Loucy (cell line): ENCODE results near the gene NNMT.

ENCODE experiments used
- H2AFZ ChIP-seq: fragments of 200-600 bp; sonication (generic); 2 replicates; pipeline ENCODE4 v1.6.0; 2016; ENCODE audit warnings: antibody characterized with exemption, mild to moderate bottlenecking, low read length, moderate library complexity
- H3F3A ChIP-seq: fragments of 200-600 bp; 2 replicates; pipeline ENCODE4 v1.6.0; 2016; ENCODE audit warnings: antibody characterized with exemption, low read depth, mild to moderate bottlenecking
- H3K27me3 ChIP-seq: fragments of 200-600 bp; sonication (generic); 2 replicates; pipeline ENCODE4 v1.6.1; 2014; ENCODE audit warnings: low read length, mild to moderate bottlenecking; ENCODE audit not compliant: insufficient read depth, poor library complexity, severe bottlenecking
- H3K36me3 ChIP-seq: fragments of 200-600 bp; sonication (generic); 2 replicates; pipeline ENCODE4 v1.6.1; 2016; ENCODE audit warnings: low read length; ENCODE audit not compliant: insufficient read depth
- H3K4me1 ChIP-seq: fragments of 200-600 bp; sonication (generic); 2 replicates; pipeline ENCODE4 v1.5.1; 2014; ENCODE audit warnings: low read length, mild to moderate bottlenecking; ENCODE audit not compliant: insufficient read depth, poor library complexity, severe bottlenecking
- H3K4me2 ChIP-seq: fragments of 200-600 bp; sonication (generic); 2 replicates; pipeline ENCODE4 v1.6.0; 2014; ENCODE audit warnings: antibody characterized with exemption, low read length, low read depth, mild to moderate bottlenecking; ENCODE audit not compliant: poor library complexity, severe bottlenecking
- H3K4me3 ChIP-seq: fragments of 200-600 bp; sonication (generic); 2 replicates; pipeline ENCODE4 v1.5.1; 2014; ENCODE audit warnings: low read length, mild to moderate bottlenecking, mixed read lengths; ENCODE audit not compliant: poor library complexity, severe bottlenecking
- H3K79me2 ChIP-seq: fragments of 200-600 bp; sonication (generic); 2 replicates; pipeline ENCODE4 v1.6.1; 2014; ENCODE audit warnings: low read length; ENCODE audit not compliant: insufficient read depth
- H3K9ac ChIP-seq: fragments of 200-600 bp; sonication (generic); 2 replicates; pipeline ENCODE4 v1.6.0; 2014; ENCODE audit warnings: mild to moderate bottlenecking, low read depth, low read length, moderate library complexity; ENCODE audit not compliant: poor library complexity, severe bottlenecking
- H3K9me2 ChIP-seq: fragments of 200-600 bp; sonication (generic); replicated peaks from 2 replicates; pipeline ENCODE4 v1.6.1; 2016; ENCODE audit warnings: low read depth, low read length, mixed read lengths
- H3K9me3 ChIP-seq: fragments of 200-600 bp; sonication (generic); 2 replicates; pipeline ENCODE4 v1.6.1; 2014; ENCODE audit warnings: mild to moderate bottlenecking, antibody characterized with exemption, low read length, low read depth; ENCODE audit not compliant: insufficient read depth
- H4K20me1 ChIP-seq: fragments of 200-600 bp; sonication (generic); 2 replicates; pipeline ENCODE4 v1.6.0; 2014; ENCODE audit warnings: antibody characterized with exemption, low read length, mild to moderate bottlenecking; ENCODE audit not compliant: insufficient read depth, poor library complexity, severe bottlenecking
- EZH2phosphoT487 ChIP-seq: fragments of 200-600 bp; IDR thresholded peaks from 2 replicates; pipeline ENCODE4 v1.6.1; 2018; ENCODE audit warnings: antibody characterized with exemption, mild to moderate bottlenecking, moderate library complexity, borderline replicate concordance
- TF ChIP-seq, protein P1 (sequence below): fragments of 200-600 bp; sonication (generic); conservative IDR thresholded peaks from 2 replicates; pipeline ENCODE4 v1.5.1; 2014; ENCODE audit warnings: mild to moderate bottlenecking, antibody characterized with exemption, low read length

Gene NNMT

DNA sequence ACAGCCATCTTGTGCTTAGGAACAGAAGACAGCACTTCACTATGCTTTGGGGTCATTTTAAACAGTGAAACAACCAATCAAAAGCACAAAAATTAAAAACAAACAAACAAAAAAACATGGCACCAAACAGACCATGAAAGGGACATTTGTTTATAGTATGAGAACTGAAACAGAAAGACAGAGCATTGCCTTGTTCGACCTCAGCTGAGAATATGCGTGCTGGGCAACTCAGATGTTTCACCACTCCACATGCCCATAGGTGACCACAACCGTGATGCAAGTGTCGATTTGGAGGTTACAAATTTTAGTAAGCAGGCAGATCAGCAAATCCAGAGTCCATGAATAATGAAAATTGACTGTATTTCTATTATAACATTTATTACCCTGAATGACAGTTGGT lies 30.0 kb downstream of the NNMT start:
- H3K9me2 ChIP-seq: no peaks in the 10 kb centered on the region
- no peak overlapping the region for H3K4me3 ChIP-seq
- H3K4me2 ChIP-seq: no peak overlapping the region
- H3K9me3 ChIP-seq: no peaks in the 10 kb centered on the region
- H3K9ac ChIP-seq: no peak overlapping the region
- no peaks in the 10 kb centered on the region for H3K27me3 ChIP-seq
- H3K79me2 ChIP-seq: no peaks in the 10 kb centered on the region
- no peaks in the 10 kb centered on the region for H3K36me3 ChIP-seq
- no peaks in the 10 kb centered on the region for H3K4me1 ChIP-seq
- H3F3A ChIP-seq: no peaks in the 10 kb centered on the region
- no peak overlapping the region for H2AFZ ChIP-seq
- H4K20me1 ChIP-seq: no peaks in the 10 kb centered on the region
- TF ChIP-seq, protein P1, sequence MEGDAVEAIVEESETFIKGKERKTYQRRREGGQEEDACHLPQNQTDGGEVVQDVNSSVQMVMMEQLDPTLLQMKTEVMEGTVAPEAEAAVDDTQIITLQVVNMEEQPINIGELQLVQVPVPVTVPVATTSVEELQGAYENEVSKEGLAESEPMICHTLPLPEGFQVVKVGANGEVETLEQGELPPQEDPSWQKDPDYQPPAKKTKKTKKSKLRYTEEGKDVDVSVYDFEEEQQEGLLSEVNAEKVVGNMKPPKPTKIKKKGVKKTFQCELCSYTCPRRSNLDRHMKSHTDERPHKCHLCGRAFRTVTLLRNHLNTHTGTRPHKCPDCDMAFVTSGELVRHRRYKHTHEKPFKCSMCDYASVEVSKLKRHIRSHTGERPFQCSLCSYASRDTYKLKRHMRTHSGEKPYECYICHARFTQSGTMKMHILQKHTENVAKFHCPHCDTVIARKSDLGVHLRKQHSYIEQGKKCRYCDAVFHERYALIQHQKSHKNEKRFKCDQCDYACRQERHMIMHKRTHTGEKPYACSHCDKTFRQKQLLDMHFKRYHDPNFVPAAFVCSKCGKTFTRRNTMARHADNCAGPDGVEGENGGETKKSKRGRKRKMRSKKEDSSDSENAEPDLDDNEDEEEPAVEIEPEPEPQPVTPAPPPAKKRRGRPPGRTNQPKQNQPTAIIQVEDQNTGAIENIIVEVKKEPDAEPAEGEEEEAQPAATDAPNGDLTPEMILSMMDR: no peak
- TF ChIP-seq EZH2phosphoT487: no peak

GRCh38 chr11:114326776-114327175 lies 30.6 kb downstream of the NNMT start:
- no peak for TF ChIP-seq EZH2phosphoT487
- TF ChIP-seq, protein P1: no peak
- H3K9me2 ChIP-seq: no peaks in the 10 kb centered on the region
- no peaks in the 10 kb centered on the region for H4K20me1 ChIP-seq
- H2AFZ ChIP-seq: no peak overlapping the region
- H3K9me3 ChIP-seq: no peaks in the 10 kb centered on the region
- H3K4me3 ChIP-seq: no peak overlapping the region
- H3K4me1 ChIP-seq: no peaks in the 10 kb centered on the region
- no peaks in the 10 kb centered on the region for H3K79me2 ChIP-seq
- no peaks in the 10 kb centered on the region for H3F3A ChIP-seq
- H3K4me2 ChIP-seq: no peak overlapping the region
- H3K9ac ChIP-seq: no peak overlapping the region
- H3K36me3 ChIP-seq: no peaks in the 10 kb centered on the region
- H3K27me3 ChIP-seq: no peaks in the 10 kb centered on the region

- Histone ChIP-seq H3K9me3 (no peaks in the 10 kb centered on the region), H3K4me2 (no peak overlapping the region), H3F3A (no peaks in the 10 kb centered on the region), H4K20me1 (no peaks in the 10 kb centered on the region), H3K27me3 (no peaks in the 10 kb centered on the region), H3K9me2 (no peaks in the 10 kb centered on the region), H3K4me3 (no peak overlapping the region), H3K9ac (no peak overlapping the region), H3K4me1 (no peaks in the 10 kb centered on the region), H2AFZ (no peak overlapping the region), H3K79me2 (no peaks in the 10 kb centered on the region), H3K36me3 (no peaks in the 10 kb centered on the region)
- TF ChIP-seq, protein P1: no peak
- no peak for TF ChIP-seq EZH2phosphoT487
Measured at GRCh38 chr11:114330373-114330772, 34.2 kb downstream of the NNMT start.
